SHP77 treated with DMSO at 0.1 percent for 48 hours (cell line): ENCODE results near the gene NRGN.
A peak's percentile ranks its signal among the peaks of the same experiment; 100 is the strongest.

Source experiments
- DNase-seq: peaks from one replicate; lab custom pipeline; 2025; lab: John Stamatoyannopoulos, UW

Gene NRGN

DNA sequence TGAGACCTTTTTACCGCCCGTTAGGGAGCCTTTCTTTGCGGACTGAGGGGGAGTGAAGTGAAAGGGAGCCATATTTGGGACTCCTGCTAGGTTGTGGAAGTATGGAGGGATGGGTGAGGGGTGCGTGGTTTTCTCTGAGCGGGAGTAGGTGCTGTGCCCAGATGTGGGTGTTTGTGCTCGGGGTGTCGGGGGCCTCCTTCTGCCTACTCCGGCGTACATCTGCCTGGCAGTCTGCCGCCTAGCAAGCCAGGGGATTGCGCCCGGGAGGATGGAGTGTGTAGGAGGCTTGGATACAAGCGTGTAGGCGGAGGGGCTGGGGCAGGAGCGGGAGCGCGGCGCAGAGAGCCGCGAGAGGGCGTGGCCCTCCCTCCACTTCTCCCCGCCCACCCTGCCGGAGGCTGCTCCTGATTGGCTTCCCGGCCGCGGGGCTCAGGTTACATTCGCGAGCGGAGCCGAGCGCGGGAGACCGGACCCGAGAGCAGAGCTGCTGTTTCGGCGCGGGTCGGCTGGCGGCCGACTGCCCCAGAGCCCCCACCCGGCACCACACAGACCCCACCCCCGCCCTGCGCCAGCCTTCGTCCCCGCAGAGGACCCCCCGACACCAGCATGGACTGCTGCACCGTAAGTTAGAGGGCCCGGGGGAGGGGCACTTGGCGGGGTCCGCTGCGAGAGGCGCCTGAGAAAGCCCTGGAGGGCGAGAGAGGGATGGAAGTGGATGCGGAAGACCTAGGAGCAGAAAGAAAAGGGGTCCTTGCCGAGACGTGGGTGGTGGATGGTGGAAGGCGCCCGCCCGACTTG, at the start of gene NRGN:
NRGN (plus strand) TSS at position 464 of the 798 bp plus-strand sequence; CDS start at position 607, 143 bp downstream.
- peak; percentile 59 for DNase-seq

DNA sequence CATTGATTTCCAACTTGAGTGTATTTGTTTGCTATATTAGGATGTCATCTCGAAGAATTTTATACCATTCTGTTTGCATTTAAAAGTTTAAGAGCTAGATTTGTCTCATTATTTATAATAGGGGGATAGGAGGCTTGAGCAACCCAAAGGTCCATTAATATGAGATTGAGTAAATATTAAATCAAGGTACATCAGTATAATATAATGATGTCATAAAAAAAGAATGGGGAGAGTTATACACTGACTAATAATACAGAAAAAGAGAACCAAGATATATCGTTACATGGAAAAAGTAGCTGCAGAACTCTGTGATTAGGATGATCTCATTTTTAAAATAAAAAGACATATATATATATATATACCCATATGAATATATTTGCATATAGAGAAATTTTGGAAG, 46.6 kb upstream of the NRGN start:
- DNase-seq: no peak

DNA sequence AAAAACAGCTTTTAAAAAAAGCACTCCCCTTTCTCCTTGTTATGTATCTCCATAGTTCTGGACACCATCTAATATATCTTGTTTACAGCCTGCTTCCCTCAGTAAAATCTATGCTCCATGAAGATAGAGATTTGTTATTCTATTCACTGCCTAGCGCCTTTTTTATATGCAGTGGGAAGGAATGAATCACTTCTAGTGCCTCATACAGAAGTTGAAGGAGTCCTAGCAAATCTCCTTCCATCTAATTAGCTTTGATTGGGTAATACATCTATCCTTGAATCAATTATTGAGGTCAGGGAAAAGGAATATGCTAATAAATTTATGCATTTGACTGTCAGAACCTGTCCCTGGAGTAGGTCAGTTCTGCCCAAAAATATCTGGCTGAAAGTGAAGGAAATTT, 40.2 kb upstream of the NRGN start:
- DNase-seq: no peak

DNA sequence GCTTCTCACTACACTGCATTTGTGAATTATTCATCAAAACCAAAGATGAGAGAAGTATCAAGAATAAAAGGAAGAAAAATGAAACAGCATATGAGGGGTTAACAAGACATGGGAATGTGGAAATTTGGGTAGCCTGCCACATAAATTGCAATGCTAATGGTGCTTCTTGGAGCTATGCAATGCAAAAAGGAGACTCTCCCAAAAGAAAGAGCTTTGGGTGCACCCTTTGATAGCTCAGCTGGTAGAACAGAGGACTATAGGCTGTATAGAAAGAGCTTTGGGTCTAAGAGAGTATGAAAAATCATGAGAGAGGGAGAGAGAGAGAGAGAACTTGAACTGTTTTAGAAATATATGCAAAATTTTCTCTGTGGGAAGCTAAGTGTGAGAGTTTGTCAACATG, 39.7 kb upstream of the NRGN start:
- no peak for DNase-seq

GRCh38 chr11:124707829-124708228, 31.9 kb upstream of the NRGN start:
- DNase-seq: no peak

DNA sequence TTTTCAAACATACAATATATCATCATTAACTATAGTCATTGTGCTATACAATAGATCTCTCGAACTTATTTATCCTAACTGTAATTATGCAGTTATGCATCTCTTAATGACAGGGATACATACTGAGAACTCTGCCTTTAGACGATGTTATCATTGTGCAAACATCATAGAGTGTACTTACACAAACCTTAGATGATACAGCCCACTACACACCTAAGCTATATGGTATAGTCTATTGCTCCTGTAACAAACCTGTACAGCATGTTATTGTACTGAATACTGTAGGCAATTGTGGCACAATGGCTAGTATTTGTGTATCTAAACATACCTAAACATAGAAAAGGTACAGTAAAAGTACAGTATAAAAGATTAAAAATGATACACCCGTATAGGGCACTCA, 27.4 kb upstream of the NRGN start:
- DNase-seq: no peak

- no peak for DNase-seq
Measured at GRCh38 chr11:124716591-124716990, 23.2 kb upstream of the NRGN start.

DNA sequence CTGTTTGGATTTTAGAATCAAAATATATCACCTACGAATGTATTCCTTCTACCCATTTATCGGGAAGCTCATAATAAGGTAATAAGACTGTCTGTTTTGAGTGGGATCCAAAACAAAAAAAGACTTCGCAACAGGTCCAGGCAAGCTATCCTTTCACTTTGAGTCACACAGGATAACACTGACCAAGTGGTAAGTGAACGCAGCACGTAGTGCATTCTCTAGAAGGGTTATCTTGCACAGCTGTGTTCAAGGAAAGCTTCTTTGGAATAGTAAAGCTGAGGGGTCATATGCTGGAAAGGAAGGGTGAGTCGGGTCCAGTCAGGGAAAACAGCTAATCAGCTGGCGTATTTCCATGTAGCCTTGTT, 22.3 kb upstream of the NRGN start:
- DNase-seq: no peak

DNA sequence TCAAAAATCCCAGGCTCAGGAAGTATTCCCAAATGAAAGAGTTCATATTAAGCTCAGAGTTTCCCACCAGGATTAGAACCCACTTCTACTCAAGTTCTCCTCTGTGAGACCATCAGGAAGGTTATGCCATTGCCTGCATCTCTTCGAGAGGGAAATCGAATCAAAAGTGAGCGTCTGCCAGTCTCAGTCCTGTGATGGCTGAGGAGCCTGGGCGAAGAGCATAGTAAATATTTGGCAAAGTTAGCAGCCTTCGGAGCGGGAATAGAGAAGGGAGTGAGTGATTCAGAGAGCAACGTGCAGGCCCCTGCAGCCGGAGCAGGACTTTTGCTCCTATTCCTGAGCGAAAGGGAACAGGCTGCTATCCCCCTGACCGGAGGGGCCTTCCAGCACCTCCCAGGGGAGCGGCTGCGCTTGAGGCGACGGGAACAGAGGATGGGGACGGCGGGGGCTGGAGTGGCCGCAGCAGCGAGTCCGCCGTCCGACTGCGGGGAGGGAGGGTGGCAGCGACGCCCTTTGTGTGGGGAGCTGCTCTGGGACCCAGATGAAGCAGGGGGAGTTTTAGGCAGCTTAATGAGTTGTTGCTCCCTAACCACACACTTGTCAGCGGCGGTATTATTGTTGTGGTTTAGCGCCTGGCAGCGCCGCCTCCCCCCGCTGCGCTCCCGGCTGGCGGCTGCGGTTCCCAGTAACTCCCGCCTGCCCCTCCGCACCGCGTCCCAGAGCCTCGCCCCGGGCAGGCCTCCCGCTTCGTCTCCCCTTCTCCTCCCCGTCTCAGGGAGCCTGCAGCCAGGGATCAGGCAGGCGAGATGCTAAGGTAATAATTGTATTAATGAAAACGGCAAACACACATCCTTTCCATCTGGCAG, 21.7 kb upstream of the NRGN start:
- DNase-seq: no peak

DNA sequence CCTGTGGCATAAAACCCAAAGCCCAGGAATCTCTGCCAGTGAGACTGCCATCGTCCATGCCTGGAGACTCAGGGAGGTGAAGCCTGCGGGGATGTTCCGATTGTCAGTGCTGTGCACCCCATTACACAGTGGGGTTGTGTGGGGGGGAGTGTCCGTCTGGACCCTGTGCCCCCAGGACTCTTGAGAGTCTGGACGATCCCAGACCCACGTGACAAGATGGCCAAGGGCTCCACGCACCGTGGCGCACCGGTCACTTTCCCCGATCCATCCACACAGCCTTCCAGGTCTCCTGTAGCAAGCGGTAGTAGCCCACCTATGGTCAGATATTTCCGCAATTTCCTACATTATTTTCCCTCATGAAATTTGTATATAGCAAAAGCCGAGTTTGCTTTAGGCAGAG, 20.9 kb upstream of the NRGN start:
- DNase-seq: no peak

DNA sequence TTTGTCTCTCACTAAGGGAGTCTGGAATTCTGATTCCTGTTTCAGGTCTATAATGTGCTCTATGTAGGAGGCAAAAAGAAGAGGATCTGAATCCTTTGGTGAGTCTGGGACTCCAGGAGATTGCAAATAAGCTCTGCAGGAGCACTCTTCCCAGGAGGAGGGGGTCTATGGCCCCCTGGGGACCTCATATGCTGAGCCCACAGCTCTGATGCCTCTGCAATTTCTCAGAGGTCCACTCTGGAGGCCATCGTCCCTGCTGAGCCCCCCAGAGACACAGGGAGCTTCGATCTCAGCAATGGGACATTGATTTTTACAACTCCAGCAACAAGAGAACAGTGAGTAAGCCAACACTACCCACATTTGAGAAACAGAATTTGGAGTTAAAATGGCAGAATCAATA, 20.2 kb upstream of the NRGN start:
- no peak for DNase-seq

GRCh38 chr11:124722176-124722575, 17.6 kb upstream of the NRGN start:
- no peak for DNase-seq

DNA sequence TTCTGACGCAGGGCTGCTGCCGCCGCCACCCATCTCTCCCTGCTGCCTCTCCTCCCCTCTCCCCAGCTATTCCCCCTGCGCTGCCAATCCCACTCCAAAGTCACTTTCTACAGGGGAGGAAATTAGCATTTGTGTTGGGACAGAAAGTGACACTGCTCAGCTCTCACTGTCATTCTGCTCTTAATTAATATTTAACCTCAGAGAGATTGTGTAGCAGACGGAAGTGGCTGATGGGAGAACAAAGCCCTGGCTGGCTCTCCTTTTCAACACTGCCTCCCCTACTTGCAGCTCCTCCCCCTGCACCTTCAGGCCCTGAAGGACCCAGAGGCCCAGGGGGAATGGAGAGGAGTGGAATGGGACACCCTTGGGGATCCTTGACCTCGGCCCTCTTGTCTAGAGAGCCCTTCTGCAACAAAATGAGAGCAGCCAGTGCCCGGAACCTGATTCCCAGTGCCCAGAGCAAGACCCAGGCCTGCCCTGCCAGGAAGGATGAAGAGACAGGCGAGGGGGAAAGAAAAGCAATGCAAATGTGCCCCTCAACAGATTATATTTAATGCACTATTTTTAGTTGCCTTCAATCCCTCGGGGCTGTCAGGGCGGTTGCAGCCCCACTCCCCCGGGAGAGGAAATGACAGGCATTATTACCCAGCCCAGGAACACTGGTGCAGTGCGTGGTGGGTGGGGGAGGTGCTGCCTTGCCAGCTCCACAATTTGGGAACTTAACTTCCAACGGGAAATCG, 14.6 kb upstream of the NRGN start:
- DNase-seq: no peak

DNA sequence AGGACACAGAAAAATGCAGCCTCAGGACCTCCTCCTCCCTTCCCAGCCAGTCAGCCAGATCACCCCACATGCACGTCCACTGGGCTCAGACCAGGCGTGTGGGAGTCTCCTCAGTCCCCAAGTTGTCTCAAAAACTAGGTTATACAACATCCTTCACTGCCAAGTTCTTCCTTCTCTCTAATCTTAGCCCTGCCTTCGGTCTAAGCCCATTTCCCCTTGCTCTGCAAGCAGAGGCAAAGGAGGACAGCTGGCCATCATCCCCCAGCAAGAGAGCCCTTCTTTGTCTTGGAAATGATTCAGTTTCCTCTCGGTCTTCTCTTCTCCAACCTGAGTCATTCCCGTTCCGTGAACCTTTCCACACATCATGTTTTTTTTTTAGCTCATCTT, 14.0 kb upstream of the NRGN start:
- DNase-seq: no peak

DNA sequence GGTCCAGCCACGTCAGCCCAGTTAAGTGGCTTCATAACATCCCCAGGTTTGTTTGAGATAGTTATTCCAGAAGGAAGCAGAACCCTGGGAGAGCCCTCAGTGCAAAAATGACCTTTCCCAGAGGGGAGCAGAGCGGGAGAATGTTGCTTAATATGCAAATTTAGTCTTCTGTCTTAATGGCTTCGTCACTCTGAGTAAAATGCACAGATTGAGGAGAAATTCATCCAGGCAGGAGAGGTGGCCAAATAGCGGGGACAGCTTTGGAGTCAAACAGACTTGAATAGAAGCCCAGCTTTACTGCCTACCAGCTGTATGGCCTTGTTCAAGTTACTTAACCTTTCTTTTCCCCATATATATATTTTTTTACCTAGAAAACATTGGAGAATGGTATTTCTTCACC, 12.3 kb upstream of the NRGN start:
- DNase-seq: no peak

GRCh38 chr11:124728134-124728533, 11.6 kb upstream of the NRGN start:
- DNase-seq: no peak

DNA sequence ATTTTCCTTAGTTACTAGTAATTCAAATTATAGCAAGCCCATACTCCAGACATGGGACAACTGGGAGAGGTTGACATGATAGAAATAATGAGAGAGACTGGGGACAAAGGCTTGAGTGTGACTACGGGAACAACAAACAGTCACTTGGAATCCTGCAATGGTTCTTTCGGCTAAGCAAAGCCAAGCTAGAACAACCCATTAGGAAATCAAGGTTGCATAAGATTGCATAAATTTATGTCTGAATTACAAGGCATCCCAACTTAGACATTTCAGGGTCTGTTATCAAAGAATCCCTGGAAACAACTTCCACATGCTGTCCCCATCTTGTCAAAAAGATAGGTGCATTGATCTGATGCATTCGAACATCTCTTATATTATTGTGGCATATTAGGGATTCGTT, 10.2 kb upstream of the NRGN start:
- no peak for DNase-seq

DNA sequence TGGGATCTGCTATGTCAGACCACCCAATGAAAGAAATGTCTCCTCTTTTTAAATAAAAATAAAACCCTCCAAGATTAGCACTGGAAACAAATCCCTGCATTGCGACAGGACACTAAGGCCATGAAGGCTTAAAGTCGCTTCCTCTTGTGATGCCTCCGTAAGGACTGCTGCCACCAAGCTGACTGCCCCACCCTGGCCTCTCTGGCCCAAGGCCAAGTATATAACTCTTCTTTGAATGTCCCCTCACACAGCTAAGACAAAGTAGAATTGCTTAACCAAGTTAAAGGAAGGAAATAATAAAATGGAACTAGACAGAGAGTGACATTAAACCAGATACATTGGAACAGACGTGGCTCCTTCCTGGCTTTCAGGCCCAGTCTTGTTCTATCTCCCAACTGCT, 7.5 kb upstream of the NRGN start:
- no peak for DNase-seq

GRCh38 chr11:124736736-124737135, 3.0 kb upstream of the NRGN start:
- no peak for DNase-seq

DNA sequence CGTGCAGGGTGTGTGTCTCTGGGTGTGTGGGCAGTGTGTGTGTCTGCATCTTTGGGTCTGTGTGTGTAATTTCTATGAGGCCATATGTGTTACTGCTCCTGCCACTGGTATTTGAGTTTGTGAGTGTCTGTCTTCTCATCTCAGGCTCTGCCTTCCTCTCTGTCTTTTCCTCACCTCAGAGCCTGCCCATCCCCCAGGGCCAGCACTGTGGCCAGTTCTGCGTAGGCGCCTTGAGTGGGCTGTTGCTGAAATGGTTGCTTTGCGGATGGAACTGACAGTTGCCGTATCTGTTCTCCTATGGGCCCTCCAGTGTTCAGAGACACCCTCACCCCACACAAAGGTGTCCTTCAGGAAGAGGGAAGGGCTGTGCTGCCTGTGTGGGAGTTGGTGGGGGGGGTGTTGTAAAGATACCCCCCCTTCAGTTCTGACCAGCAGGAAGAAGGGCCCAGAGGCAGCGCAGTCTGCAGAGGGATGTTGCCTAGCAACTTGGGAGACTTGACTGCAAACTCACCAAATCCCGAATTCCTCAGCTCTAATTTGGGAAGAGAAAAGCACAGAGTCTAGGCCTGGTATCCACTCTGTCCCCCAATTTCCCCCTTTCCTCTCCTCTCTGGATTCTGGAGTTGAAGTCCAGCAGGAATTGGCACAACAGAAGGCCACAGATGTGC, 2.0 kb upstream of the NRGN start:
- DNase-seq: no peak

- DNase-seq: no peak
Measured at GRCh38 chr11:124738713-124739478, 846 bp upstream of the NRGN start.
